Suprapubic skin (tissue), 4 donors: Measurements from ENCODE around the gene EFCAB5. TPM values are rescaled to one million over a fixed set of nuclear protein-coding genes. Genes with fewer than 3 reads are reported as not detected.

Experiments used
- DNase-seq, 2 donors: peaks; one replicate each; pipeline ENCODE4 v3.0.0-alpha.2; 2019; ENCODE audit warnings: low spot score in 2 of 2
- H3K27ac ChIP-seq: fragments of 200-600 bp; sonication (generic); one replicate; pipeline ENCODE4 v1.5.1; 2019
- H3K27me3 ChIP-seq: fragments of 200-600 bp; sonication (generic); one replicate; pipeline ENCODE4 v1.5.1; 2019
- H3K36me3 ChIP-seq: fragments of 200-600 bp; sonication (generic); one replicate; pipeline ENCODE4 v1.5.1; 2019
- H3K4me1 ChIP-seq: fragments of 200-600 bp; sonication (generic); one replicate; pipeline ENCODE4 v1.5.1; 2019
- H3K4me3 ChIP-seq: fragments of 200-600 bp; sonication (generic); one replicate; pipeline ENCODE4 v1.5.1; 2019; ENCODE audit warnings: mild to moderate bottlenecking
- H3K9me3 ChIP-seq: fragments of 200-600 bp; sonication (generic); one replicate; pipeline ENCODE4 v1.5.1; 2019
- CTCF ChIP-seq, 2 donors: fragments of 200-600 bp in 1 of 2; fragments of 450-650 bp in 1 of 2; sonication (generic) in 1 of 2; IDR thresholded peaks; one replicate each; pipeline ENCODE4 v1.5.1; 2016 to 2019; ENCODE audit warnings: antibody characterized with exemption in 2 of 2, mild to moderate bottlenecking in 1 of 2, moderate library complexity in 1 of 2
- EP300 ChIP-seq: sonication (generic); formaldehyde crosslinking; IDR thresholded peaks from one replicate; pipeline ENCODE4 v1.6.1; 2017; ENCODE audit warnings: antibody characterized with exemption
- POLR2A ChIP-seq, 2 donors: fragments of 450-650 bp; IDR thresholded peaks; one replicate each; pipeline ENCODE4 v1.6.1; 2017; ENCODE audit warnings: antibody characterized with exemption in 2 of 2, mild to moderate bottlenecking in 2 of 2, moderate library complexity in 2 of 2
- POLR2AphosphoS5 ChIP-seq, 3 donors: sonication (generic); formaldehyde crosslinking; IDR thresholded peaks; one replicate each; pipeline ENCODE4 v1.6.1; 2017; ENCODE audit warnings: antibody characterized with exemption in 3 of 3
- WGBS: methylation state at CpG from one replicate; pipeline ENCODE4 v1.1.5; 2018; 5-methylcytosine and 5-hydroxymethylcytosine counted together
- total RNA-seq, 4 donors: library from RNA; depleted of rRNA; stranded (reverse); fragments of >200 nt; gene quantifications; one replicate each; pipeline ENCODE4 v1.1.0, GENCODE V29; 2016

The EFCAB5 gene
- total RNA-seq, 4 donors from 2014 or later, result 0.13 to 0.21 (median 0.16) TPM; not detected in 1

GRCh38 chr17:30091771-30092170, 150.3 kb downstream of the EFCAB5 start:
- no peak for DNase-seq
- WGBS, result 38% methylated on average over 6 of the region's 6 CpGs
- no peak for TF ChIP-seq POLR2A (IDR thresholded peaks at IDR 0.05)
- no peak for TF ChIP-seq POLR2AphosphoS5 (IDR thresholded peaks at IDR 0.05)
- no peak for TF ChIP-seq CTCF (IDR thresholded peaks at IDR 0.05)
- no peak for TF ChIP-seq EP300

GRCh38 chr17:30092886-30093285, 151.5 kb downstream of the EFCAB5 start:
- TF ChIP-seq EP300 (no peak), POLR2A (IDR thresholded peaks at IDR 0.05) (no peak), CTCF (IDR thresholded peaks at IDR 0.05) (no peak), POLR2AphosphoS5 (IDR thresholded peaks at IDR 0.05) (no peak)
- no peaks in the 10 kb centered on the region for H3K27me3 ChIP-seq
- peaks cover 5% of the 10 kb centered on the region for H3K4me1 ChIP-seq
- H3K27ac ChIP-seq, result no peak overlapping the region
- H3K36me3 ChIP-seq, result no peaks in the 10 kb centered on the region
- no peak for DNase-seq
- no peaks in the 10 kb centered on the region for H3K9me3 ChIP-seq
- no peak overlapping the region for H3K4me3 ChIP-seq

More at GRCh38 chr17:30091771-30092170, 150.3 kb downstream of the EFCAB5 start:
- H3K27me3 ChIP-seq, result peaks cover 3% of the 10 kb centered on the region
- peaks cover 5% of the 10 kb centered on the region for H3K4me1 ChIP-seq
- H3K4me3 ChIP-seq, result no peak overlapping the region
- H3K27ac ChIP-seq, result no peak overlapping the region
- H3K9me3 ChIP-seq, result no peaks in the 10 kb centered on the region
- no peaks in the 10 kb centered on the region for H3K36me3 ChIP-seq

GRCh38 chr17:30093463-30094147, 152.2 kb downstream of the EFCAB5 start:
- H3K27ac ChIP-seq, result no peak overlapping the region
- no peak for DNase-seq
- no peaks in the 10 kb centered on the region for H3K9me3 ChIP-seq
- H3K4me3 ChIP-seq, result no peak overlapping the region
- H3K36me3 ChIP-seq, result no peaks in the 10 kb centered on the region
- no peaks in the 10 kb centered on the region for H3K27me3 ChIP-seq
- H3K4me1 ChIP-seq, result peaks cover 5% of the 10 kb centered on the region
- TF ChIP-seq POLR2A (IDR thresholded peaks at IDR 0.05), result no peak
- TF ChIP-seq CTCF (IDR thresholded peaks at IDR 0.05), result peak; percentile 50 to 71
- whole genome bisulfite sequencing, result 16% methylated on average over 12 of the region's 12 CpGs

DNA sequence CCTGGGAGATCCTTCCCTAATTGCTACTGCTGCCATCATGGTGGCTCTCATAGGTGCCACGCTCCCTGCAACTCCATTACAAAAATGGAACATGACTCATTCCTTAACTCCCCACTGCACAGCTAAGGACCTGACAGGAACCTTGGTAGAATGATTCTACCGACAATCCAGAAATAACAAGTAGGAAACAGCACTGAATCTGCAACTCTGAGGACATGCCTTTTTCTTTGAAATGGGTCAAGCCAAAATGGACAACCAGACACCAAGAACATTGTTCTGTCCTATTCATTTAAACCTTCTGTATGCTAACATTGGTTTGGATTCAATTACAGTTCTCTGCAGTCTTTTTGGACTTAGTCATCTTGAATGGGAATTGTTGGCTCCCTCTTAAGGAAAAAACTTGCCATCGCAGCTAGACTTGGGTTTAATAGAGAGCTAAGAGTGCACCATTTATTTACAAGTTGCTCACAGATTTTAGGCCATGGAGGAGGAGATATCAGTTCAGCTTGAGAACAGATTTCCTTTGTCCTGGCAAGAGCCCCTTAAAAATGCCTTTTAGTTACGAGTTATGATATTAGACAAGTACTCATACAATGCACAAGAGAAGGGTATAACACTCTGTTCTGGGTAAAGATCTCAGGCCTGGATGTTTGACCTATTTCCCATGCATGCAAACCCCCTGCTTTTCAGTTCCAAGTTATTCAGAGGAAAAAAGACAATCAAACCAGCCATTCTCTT, 154.2 kb downstream of the EFCAB5 start:
- DNase-seq, result no peak
- 48% methylated on average over 4 of the region's 4 CpGs for WGBS

More for the DNA sequence above, 154.2 kb downstream of the EFCAB5 start:
- Histone ChIP-seq H3K9me3 (no peaks in the 10 kb centered on the region), H3K4me3 (no peak overlapping the region), H3K4me1 (peaks cover 5% of the 10 kb centered on the region), H3K27ac (no peak overlapping the region), H3K36me3 (no peaks in the 10 kb centered on the region), H3K27me3 (no peaks in the 10 kb centered on the region)
- TF ChIP-seq POLR2AphosphoS5 (IDR thresholded peaks at IDR 0.05), result no peak
- no peak for TF ChIP-seq EP300
- peak in 1 of 2 donors; percentile 43 for TF ChIP-seq CTCF (IDR thresholded peaks at IDR 0.05)
- TF ChIP-seq POLR2A (IDR thresholded peaks at IDR 0.05), result no peak
